ENCODE data around the gene PEX19. TPM values are rescaled to one million over a fixed set of nuclear protein-coding genes. Genes with fewer than 3 reads are reported as not detected.

Gene PEX19
- polyA plus RNA-seq, 1 donor from 2014 or later: 51.6 TPM

GRCh38 chr1:160307118-160307791 lies 22.3 kb upstream of the PEX19 start:
- Histone ChIP-seq H2AFZ (ENCODE audit: low read depth, low read length) (no peak overlapping the region), H3K4me2 (ENCODE audit: low read length) (no peak overlapping the region), H3K27ac (ENCODE audit: low read length) (no peak overlapping the region), H3K9ac (ENCODE audit: low read length) (no peak overlapping the region), H4K20me1 (ENCODE audit: insufficient read depth) (no peaks in the 10 kb centered on the region), H3K4me3 (ENCODE audit: low read length) (no peak overlapping the region), H3F3A (ENCODE audit: insufficient read depth, low read length, poor library complexity, severe bottlenecking) (no peaks in the 10 kb centered on the region), H3K9me3 (ENCODE audit: low read length) (no peaks in the 10 kb centered on the region), H3K79me2 (replicated peaks; ENCODE audit: insufficient read depth, low read length) (no peaks in the 10 kb centered on the region), H3K36me3 (ENCODE audit: insufficient read depth, low read length) (peaks cover 17% of the 10 kb centered on the region), H3K9me2 (ENCODE audit: insufficient read depth, low read length) (no peaks in the 10 kb centered on the region), H3K27me3 (ENCODE audit: insufficient read depth, low read depth, low read length) (no peaks in the 10 kb centered on the region)
- TF ChIP-seq TAF1 (IDR thresholded peaks at IDR 0.05; ENCODE audit: low read depth): no peak
- no peak for TF ChIP-seq POLR2AphosphoS5 (IDR thresholded peaks at IDR 0.05)
- no peak for TF ChIP-seq MXI1 (conservative IDR thresholded peaks at IDR 0.05; ENCODE audit: poor library complexity, severe bottlenecking)
- TF ChIP-seq REST (IDR thresholded peaks at IDR 0.05; ENCODE audit: borderline replicate concordance): no peak
- TF ChIP-seq, protein P1, sequence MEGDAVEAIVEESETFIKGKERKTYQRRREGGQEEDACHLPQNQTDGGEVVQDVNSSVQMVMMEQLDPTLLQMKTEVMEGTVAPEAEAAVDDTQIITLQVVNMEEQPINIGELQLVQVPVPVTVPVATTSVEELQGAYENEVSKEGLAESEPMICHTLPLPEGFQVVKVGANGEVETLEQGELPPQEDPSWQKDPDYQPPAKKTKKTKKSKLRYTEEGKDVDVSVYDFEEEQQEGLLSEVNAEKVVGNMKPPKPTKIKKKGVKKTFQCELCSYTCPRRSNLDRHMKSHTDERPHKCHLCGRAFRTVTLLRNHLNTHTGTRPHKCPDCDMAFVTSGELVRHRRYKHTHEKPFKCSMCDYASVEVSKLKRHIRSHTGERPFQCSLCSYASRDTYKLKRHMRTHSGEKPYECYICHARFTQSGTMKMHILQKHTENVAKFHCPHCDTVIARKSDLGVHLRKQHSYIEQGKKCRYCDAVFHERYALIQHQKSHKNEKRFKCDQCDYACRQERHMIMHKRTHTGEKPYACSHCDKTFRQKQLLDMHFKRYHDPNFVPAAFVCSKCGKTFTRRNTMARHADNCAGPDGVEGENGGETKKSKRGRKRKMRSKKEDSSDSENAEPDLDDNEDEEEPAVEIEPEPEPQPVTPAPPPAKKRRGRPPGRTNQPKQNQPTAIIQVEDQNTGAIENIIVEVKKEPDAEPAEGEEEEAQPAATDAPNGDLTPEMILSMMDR (IDR thresholded peaks at IDR 0.05; ENCODE audit: poor library complexity, severe bottlenecking): no peak
- TF ChIP-seq RAD21 (conservative IDR thresholded peaks at IDR 0.05): no peak
- TF ChIP-seq EZH2 (IDR thresholded peaks at IDR 0.05; ENCODE audit: borderline replicate concordance, insufficient read depth, low read length, poor library complexity, severe bottlenecking): no peak
- TF ChIP-seq EP300 (conservative IDR thresholded peaks at IDR 0.05; ENCODE audit: poor library complexity, severe bottlenecking): no peak

DNA sequence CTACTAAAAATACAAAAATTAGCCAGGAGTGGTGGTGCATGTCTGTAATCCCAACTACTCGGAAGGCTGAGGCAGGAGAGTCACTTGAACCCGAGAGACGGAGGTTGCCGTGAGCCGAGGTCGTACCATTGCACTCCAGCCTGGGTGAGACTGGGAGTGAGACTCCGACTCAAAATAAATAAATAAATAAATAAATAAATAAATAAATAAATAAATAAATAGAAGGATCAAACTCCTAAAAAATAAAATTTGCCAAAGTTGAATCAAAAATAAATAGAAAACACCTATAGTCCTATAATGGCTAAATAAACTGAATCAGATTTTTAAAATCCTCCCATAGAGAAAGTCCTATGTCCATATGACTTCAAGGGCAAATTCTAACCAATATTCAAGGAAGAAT lies 15.2 kb upstream of the PEX19 start:
- Histone ChIP-seq H4K20me1 (ENCODE audit: insufficient read depth) (no peaks in the 10 kb centered on the region), H3K9me2 (ENCODE audit: insufficient read depth, low read length) (no peaks in the 10 kb centered on the region), H3K27ac (ENCODE audit: low read length) (no peak overlapping the region), H3K79me2 (replicated peaks; ENCODE audit: insufficient read depth, low read length) (no peaks in the 10 kb centered on the region), H3F3A (ENCODE audit: insufficient read depth, low read length, poor library complexity, severe bottlenecking) (no peaks in the 10 kb centered on the region), H3K4me2 (ENCODE audit: low read length) (no peak overlapping the region), H3K36me3 (ENCODE audit: insufficient read depth, low read length) (peaks cover 13% of the 10 kb centered on the region), H3K27me3 (ENCODE audit: insufficient read depth, low read depth, low read length) (no peaks in the 10 kb centered on the region), H3K9me3 (ENCODE audit: low read length) (no peaks in the 10 kb centered on the region), H3K9ac (ENCODE audit: low read length) (no peak overlapping the region), H3K4me3 (ENCODE audit: low read length) (no peak overlapping the region), H2AFZ (ENCODE audit: low read depth, low read length) (no peak overlapping the region)
- no peak for TF ChIP-seq REST (IDR thresholded peaks at IDR 0.05; ENCODE audit: borderline replicate concordance)
- no peak for TF ChIP-seq EP300 (conservative IDR thresholded peaks at IDR 0.05; ENCODE audit: poor library complexity, severe bottlenecking)
- TF ChIP-seq, protein P1 (IDR thresholded peaks at IDR 0.05; ENCODE audit: poor library complexity, severe bottlenecking): no peak
- no peak for TF ChIP-seq MXI1 (conservative IDR thresholded peaks at IDR 0.05; ENCODE audit: poor library complexity, severe bottlenecking)
- TF ChIP-seq SMC3 (conservative IDR thresholded peaks at IDR 0.05; ENCODE audit: poor library complexity): no peak
- no peak for TF ChIP-seq POLR2AphosphoS5 (IDR thresholded peaks at IDR 0.05)
- no peak for TF ChIP-seq TAF1 (IDR thresholded peaks at IDR 0.05; ENCODE audit: low read depth)
- no peak for TF ChIP-seq EZH2 (IDR thresholded peaks at IDR 0.05; ENCODE audit: borderline replicate concordance, insufficient read depth, low read length, poor library complexity, severe bottlenecking)
- TF ChIP-seq RAD21 (conservative IDR thresholded peaks at IDR 0.05): no peak

Measured in neural cell (in vitro differentiated cells).